GM23338 (cell line): ENCODE results near the gene PGGT1B. TPM values are rescaled to one million over a fixed set of nuclear protein-coding genes. Genes with fewer than 3 reads are reported as not detected.

ENCODE experiments used
- ATAC-seq: fragments of 200-7000 bp; cut with Tn5 transposase; 3 replicates; pipeline ENCODE4 v1.9.1; 2020
- DNase-seq: peaks from one replicate; pipeline ENCODE4 v3.0.0-alpha.2; 2015; ENCODE audit warnings: low spot score
- H2AFZ ChIP-seq: fragments of 200-600 bp; sonication (generic); 2 replicates; pipeline ENCODE4 v1.8.0; 2016; ENCODE audit warnings: antibody characterized with exemption, mild to moderate bottlenecking, moderate library complexity
- H3F3A ChIP-seq: fragments of 200-600 bp; sonication (generic); replicated peaks from 2 replicates; pipeline ENCODE4 v1.8.0; 2017; ENCODE audit warnings: antibody characterized with exemption, mixed run types, low read depth
- H3K27ac ChIP-seq: fragments of 200-600 bp; sonication (generic); 2 replicates; pipeline ENCODE4 v1.6.1; 2016; ENCODE audit warnings: low read depth
- H3K27me3 ChIP-seq: fragments of 200-600 bp; sonication (generic); 2 replicates; pipeline ENCODE4 v1.8.0; 2016; ENCODE audit warnings: mild to moderate bottlenecking, mixed run types, moderate library complexity; ENCODE audit not compliant: insufficient read depth
- H3K36me3 ChIP-seq: fragments of 200-600 bp; sonication (generic); 2 replicates; pipeline ENCODE4 v1.8.0; 2016; ENCODE audit warnings: mild to moderate bottlenecking; ENCODE audit not compliant: insufficient read depth
- H3K4me1 ChIP-seq: fragments of 200-600 bp; sonication (generic); 2 replicates; pipeline ENCODE4 v1.8.0; 2016; ENCODE audit warnings: mild to moderate bottlenecking, moderate library complexity; ENCODE audit not compliant: insufficient read depth
- H3K4me2 ChIP-seq: fragments of 200-600 bp; sonication (generic); 2 replicates; pipeline ENCODE4 v1.7.1; 2017; ENCODE audit warnings: mixed run types
- H3K4me3 ChIP-seq: fragments of 200-600 bp; sonication (generic); 2 replicates; pipeline ENCODE4 v1.6.1; 2016; ENCODE audit warnings: mixed run types
- H3K79me2 ChIP-seq: fragments of 200-600 bp; sonication (generic); replicated peaks from 2 replicates; pipeline ENCODE4 v1.8.0; 2017; ENCODE audit warnings: mild to moderate bottlenecking; ENCODE audit not compliant: insufficient read depth
- H3K9me2 ChIP-seq: fragments of 200-600 bp; sonication (generic); 2 replicates; pipeline ENCODE4 v1.8.0; 2017; ENCODE audit not compliant: insufficient read depth
- H4K20me1 ChIP-seq: fragments of 200-600 bp; sonication (generic); replicated peaks from 2 replicates; pipeline ENCODE4 v1.8.0; 2017; ENCODE audit warnings: mild to moderate bottlenecking; ENCODE audit not compliant: insufficient read depth
- H3K27ac Mint-ChIP-seq: 2 replicates; pipeline ENCODE4 v1.8.0; 2020; ENCODE audit warnings: inconsistent platforms, mild to moderate bottlenecking, moderate library complexity, mixed read lengths
- H3K27me3 Mint-ChIP-seq: 3 replicates; pipeline ENCODE4 v1.8.0; 2022; ENCODE audit warnings: low read depth, mild to moderate bottlenecking, moderate library complexity, mixed read lengths, inconsistent platforms; ENCODE audit not compliant: insufficient read depth, poor library complexity
- H3K36me3 Mint-ChIP-seq: 3 replicates; pipeline ENCODE4 v1.8.0; 2021; ENCODE audit warnings: low read depth, mild to moderate bottlenecking, inconsistent platforms, moderate library complexity, mixed read lengths
- H3K4me1 Mint-ChIP-seq: 3 replicates; pipeline ENCODE4 v1.8.0; 2020; ENCODE audit warnings: mild to moderate bottlenecking, inconsistent platforms, mixed read lengths
- H3K4me3 Mint-ChIP-seq: 3 replicates; pipeline ENCODE4 v1.8.0; 2021; ENCODE audit warnings: moderate library complexity, mild to moderate bottlenecking, inconsistent platforms, mixed read lengths
- H3K9me3 Mint-ChIP-seq: 3 replicates; pipeline ENCODE4 v1.8.0; 2020; ENCODE audit warnings: moderate library complexity, mild to moderate bottlenecking, inconsistent platforms, mixed read lengths
- CTCF ChIP-seq, 2 experiments: fragments of 200-600 bp in 1 of 2; sonication (generic) in 1 of 2; conservative IDR thresholded peaks; 2 replicates each; pipeline versions ENCODE4 v1.5.1 to v1.6.1; 2016 to 2017; ENCODE audit warnings: antibody characterized with exemption in 2 of 2, low read depth in 2 of 2, mild to moderate bottlenecking in 2 of 2, moderate library complexity in 1 of 2
- ETS1 ChIP-seq: IDR thresholded peaks from 2 replicates; pipeline ENCODE4 v1.6.1; 2016; ENCODE audit warnings: antibody characterized with exemption
- EZH2phosphoT487 ChIP-seq: fragments of 200-600 bp; sonication (generic); IDR thresholded peaks from one replicate; pipeline ENCODE4 v1.8.1; 2018; ENCODE audit warnings: antibody characterized with exemption; ENCODE audit not compliant: unreplicated experiment
- JUNB ChIP-seq: IDR thresholded peaks from one replicate; pipeline ENCODE4 v1.6.1; 2016; ENCODE audit warnings: antibody characterized with exemption; ENCODE audit not compliant: unreplicated experiment
- NANOG ChIP-seq: IDR thresholded peaks from 2 replicates; pipeline ENCODE4 v1.6.1; 2016; ENCODE audit warnings: antibody characterized with exemption, borderline replicate concordance
- POLR2AphosphoS5 ChIP-seq: IDR thresholded peaks from 2 replicates; pipeline ENCODE4 v1.6.1; 2016; ENCODE audit warnings: antibody characterized with exemption, low read depth
- REST ChIP-seq: IDR thresholded peaks from one replicate; pipeline ENCODE4 v1.6.1; 2018; ENCODE audit warnings: antibody characterized with exemption; ENCODE audit not compliant: unreplicated experiment
- STAT1 ChIP-seq: IDR thresholded peaks from one replicate; pipeline ENCODE4 v1.6.1; 2016; ENCODE audit warnings: antibody characterized with exemption; ENCODE audit not compliant: unreplicated experiment
- ZNF462 ChIP-seq: fragments of 250-450 bp; sonication (Bioruptor Pico); IDR thresholded peaks from 2 replicates; pipeline ENCODE4 v1.5.0; 2020; ENCODE audit warnings: mild to moderate bottlenecking, moderate library complexity
- polyA plus RNA-seq: library from polyadenylated mRNA; unstranded; fragments of >200 nt; fragmentation: Nextera tagmentation; extraction: Ambion mirVana; gene quantifications from 2 replicates; pipeline ENCODE4 v1.2.1, GENCODE V29; 2016
- total RNA-seq: library from RNA; depleted of rRNA; stranded (reverse); fragments of >200 nt; shearing (Covaris generic); gene quantifications from 2 replicates; pipeline ENCODE4 v1.2.3, GENCODE V29; 2014

The PGGT1B gene
- total and polyA plus RNA-seq, 2 experiments from 2014 or later = 8.6 to 12.9 TPM

- Histone ChIP-seq H2AFZ (no peak overlapping the region), H3K4me2 (no peak overlapping the region), H3K4me1 (no peaks in the 10 kb centered on the region), H3F3A (no peaks in the 10 kb centered on the region), H3K27me3 (no peaks in the 10 kb centered on the region), H3K9me2 (no peaks in the 10 kb centered on the region), H4K20me1 (no peaks in the 10 kb centered on the region), H3K36me3 (no peaks in the 10 kb centered on the region), H3K4me3 (no peak overlapping the region), H3K79me2 (no peaks in the 10 kb centered on the region), H3K27ac (no peak overlapping the region)
- peak in 1 of 2 experiments; percentile 81; a peak in 3 of 4 replicates for TF ChIP-seq CTCF (conservative IDR thresholded peaks at IDR 0.05; ENCODE audit: low read depth in 2 of 2)
- TF ChIP-seq NANOG = no peak
- Mint-ChIP-seq H3K36me3 (no peaks in the 10 kb centered on the region), H3K27me3 (no peaks in the 10 kb centered on the region), H3K4me3 (no peak overlapping the region), H3K9me3 (no peaks in the 10 kb centered on the region), H3K27ac (no peak overlapping the region), H3K4me1 (peaks cover 11% of the 10 kb centered on the region)
- DNase-seq = peak; percentile 66
- ATAC-seq = no peak
Measured at GRCh38 chr5:115309751-115310370, 47.2 kb upstream of the PGGT1B start.

- Histone ChIP-seq H2AFZ (no peak overlapping the region), H3K9me2 (no peaks in the 10 kb centered on the region), H3K79me2 (no peaks in the 10 kb centered on the region), H3K27ac (no peak overlapping the region), H3K4me3 (no peak overlapping the region), H3K4me1 (no peaks in the 10 kb centered on the region), H4K20me1 (no peaks in the 10 kb centered on the region), H3K36me3 (no peaks in the 10 kb centered on the region), H3K4me2 (no peak overlapping the region), H3K27me3 (no peaks in the 10 kb centered on the region), H3F3A (no peaks in the 10 kb centered on the region)
- peaks cover 11% of the 10 kb centered on the region for H3K4me1 Mint-ChIP-seq
- H3K27me3 Mint-ChIP-seq = no peaks in the 10 kb centered on the region
- DNase-seq (no peak), ATAC-seq (no peak)
- no peak overlapping the region for H3K27ac Mint-ChIP-seq
- H3K9me3 Mint-ChIP-seq = no peaks in the 10 kb centered on the region
- H3K4me3 Mint-ChIP-seq = no peak overlapping the region
- H3K36me3 Mint-ChIP-seq = no peaks in the 10 kb centered on the region
- TF ChIP-seq EZH2phosphoT487 = no peak
- TF ChIP-seq REST = no peak
- TF ChIP-seq JUNB = no peak
- TF ChIP-seq ZNF462 (CRISPR knock-in tag) = no peak
- no peak for TF ChIP-seq ETS1
- no peak for TF ChIP-seq NANOG
- TF ChIP-seq STAT1 = no peak
- TF ChIP-seq POLR2AphosphoS5 = no peak
Measured at GRCh38 chr5:115308815-115309214, 46.1 kb upstream of the PGGT1B start.
